GM19463 (cell line): ENCODE measurements around the gene HNRNPA2B1.
"Not testable (repeated sequence)": the region's sequence is repeated elsewhere in the genome, so short reads cannot be mapped to it uniquely, and the experiment has no call there.

ENCODE experiments used
- ATAC-seq: cut with Tn5 transposase; IDR thresholded peaks from one replicate; pipeline ENCODE4 v1.9.1; 2021; ENCODE audit warnings: mild to moderate bottlenecking, moderate library complexity; ENCODE audit not compliant: unreplicated experiment

Gene HNRNPA2B1

GRCh38 chr7:26147646-26148306, 52.8 kb downstream of the HNRNPA2B1 start:
- ATAC-seq, result not testable (repeated sequence)

- no peak for ATAC-seq
Observed at GRCh38 chr7:26147030-26147429, 53.5 kb downstream of the HNRNPA2B1 start.

DNA sequence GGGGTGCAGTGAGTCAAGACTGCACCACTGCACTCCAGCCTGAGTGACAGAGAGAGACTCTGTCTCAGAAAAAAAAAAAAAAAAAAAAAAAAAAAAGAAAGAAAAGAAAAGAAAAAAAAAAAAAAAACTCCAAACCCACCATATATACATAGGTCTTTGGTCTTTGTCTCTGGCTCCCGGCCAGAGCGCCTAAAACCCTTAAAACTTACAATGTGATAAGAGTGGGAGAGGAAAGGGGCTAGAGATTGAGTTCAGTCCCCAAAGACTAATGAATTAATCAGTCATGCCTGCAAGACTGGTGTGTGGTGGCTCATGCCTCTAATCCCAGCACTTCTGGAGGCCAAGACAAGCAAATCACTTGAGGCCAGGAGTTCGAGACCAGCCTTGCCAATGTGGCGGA, 55.3 kb downstream of the HNRNPA2B1 start:
- ATAC-seq, result no peak

GRCh38 chr7:26144184-26145080, 56.1 kb downstream of the HNRNPA2B1 start:
- no peak for ATAC-seq

DNA sequence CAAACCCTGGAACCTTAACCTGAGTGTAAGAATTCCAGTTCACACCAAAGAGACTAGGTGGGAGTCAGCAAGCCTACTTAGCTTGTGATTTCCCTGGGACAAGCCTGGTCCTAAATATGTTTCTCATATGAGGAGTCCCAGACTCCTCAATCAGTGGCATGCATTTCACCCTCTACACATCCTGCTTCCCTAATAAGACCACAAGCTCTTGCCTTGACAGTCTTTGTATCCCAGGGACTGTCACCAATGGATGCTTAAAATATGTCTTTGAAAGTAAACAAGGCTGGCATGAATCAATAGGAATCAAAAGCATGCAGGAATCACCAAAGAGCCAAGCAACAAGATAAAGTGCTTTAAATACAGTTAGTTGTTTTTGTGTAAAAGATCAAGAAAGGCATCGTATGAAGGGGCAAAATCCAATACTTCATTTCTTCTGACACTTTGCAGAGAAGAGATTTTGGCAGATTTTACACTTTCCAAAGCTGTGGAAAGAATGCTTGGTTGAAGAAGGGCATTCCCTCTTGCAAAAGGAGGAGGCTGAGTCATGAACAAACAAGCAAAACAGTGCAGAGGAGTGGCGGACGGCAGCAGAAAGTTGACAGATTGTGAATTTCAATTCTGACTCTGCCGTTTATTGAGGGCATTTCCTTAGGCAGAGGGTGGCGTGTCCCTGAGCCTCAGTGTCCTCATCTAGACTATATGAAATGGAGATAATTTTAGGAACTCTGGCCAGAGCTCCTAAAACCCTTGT, 57.1 kb downstream of the HNRNPA2B1 start:
- ATAC-seq, result no peak

DNA sequence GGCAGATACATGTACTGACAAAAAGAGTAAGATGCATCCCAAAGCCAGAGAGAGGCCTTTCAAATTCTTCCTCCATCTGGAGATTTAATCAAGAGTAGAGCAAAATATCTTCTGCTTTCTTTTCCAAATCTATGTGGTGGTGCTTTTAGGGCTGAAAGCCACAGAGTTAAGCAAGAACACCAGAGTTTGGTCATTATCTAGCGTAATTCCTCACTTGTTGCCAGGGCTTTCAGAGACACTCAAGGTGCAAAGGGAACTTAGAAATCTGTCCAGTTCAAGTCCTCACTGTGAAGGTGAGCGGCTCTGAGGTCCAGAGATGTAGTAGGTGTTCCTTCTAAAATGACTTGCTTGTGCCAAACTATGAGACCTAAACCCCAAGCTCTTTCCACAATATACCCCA, 59.5 kb downstream of the HNRNPA2B1 start:
- no peak for ATAC-seq

GRCh38 chr7:26140380-26140779, 60.2 kb downstream of the HNRNPA2B1 start:
- no peak for ATAC-seq
